Muscle of arm (tissue), 12 donors: ENCODE data around the gene CDK15. TPM values are rescaled to one million over a fixed set of nuclear protein-coding genes. Genes with fewer than 3 reads are reported as not detected.

Experiments
- DNase-seq: peaks from one replicate; pipeline ENCODE4 v3.0.0-alpha.2; 2013
- polyA plus RNA-seq, 12 donors: library from polyadenylated mRNA; unstranded; fragments of 120-200 nt; gene quantifications; one replicate each; pipeline ENCODE4 v1.2.1, GENCODE V29; 2013; ENCODE audit not compliant: insufficient read length in 12 of 12

Gene CDK15
- polyA plus RNA-seq, 12 donors, result 0.71 to 2.1 (median 1.5) TPM; not detected in 2

DNA sequence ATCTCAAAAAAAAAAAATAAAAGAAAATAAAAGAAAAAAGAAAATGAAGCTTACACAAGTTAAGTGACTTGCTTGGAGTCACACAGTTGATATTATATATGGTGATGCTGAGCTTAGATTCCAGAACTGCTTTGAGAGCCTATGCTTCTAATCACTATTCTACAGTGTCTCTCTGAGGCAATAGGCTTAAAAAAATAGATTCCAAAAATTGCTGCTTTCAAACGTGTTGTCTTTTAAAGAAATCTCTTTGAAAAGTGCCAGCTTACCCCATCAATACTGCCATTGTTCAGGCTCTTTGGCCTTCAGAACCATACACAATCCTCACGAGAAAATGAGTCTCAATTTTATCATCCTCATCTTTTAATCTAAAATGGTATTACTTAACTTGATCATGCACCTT lies 102.6 kb downstream of the CDK15 start:
- no peak for DNase-seq

- no peak for DNase-seq
Measured at GRCh38 chr2:201909348-201909747, 103.0 kb downstream of the CDK15 start.

DNA sequence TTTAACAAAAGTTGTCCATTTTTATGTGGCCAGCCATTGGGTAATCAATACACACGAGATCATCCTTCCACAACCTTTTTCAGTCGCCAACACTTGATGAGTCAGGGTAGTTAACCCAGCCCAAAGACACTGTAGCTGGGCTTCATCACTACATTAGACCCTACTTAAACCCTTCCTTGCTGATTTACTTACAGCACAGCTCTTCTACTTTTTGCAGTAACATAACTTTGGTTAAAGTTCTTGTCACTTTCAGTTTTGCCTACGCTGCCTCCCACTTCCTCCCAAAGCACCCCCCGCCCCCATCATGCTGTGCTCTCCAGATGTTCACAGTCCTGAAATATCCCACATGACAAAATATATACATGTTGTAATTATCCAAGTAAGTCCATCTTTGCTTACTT lies 103.6 kb downstream of the CDK15 start:
- DNase-seq, result peak; percentile 35

- no peak for DNase-seq
Measured at GRCh38 chr2:201911372-201911771, 105.0 kb downstream of the CDK15 start.

DNA sequence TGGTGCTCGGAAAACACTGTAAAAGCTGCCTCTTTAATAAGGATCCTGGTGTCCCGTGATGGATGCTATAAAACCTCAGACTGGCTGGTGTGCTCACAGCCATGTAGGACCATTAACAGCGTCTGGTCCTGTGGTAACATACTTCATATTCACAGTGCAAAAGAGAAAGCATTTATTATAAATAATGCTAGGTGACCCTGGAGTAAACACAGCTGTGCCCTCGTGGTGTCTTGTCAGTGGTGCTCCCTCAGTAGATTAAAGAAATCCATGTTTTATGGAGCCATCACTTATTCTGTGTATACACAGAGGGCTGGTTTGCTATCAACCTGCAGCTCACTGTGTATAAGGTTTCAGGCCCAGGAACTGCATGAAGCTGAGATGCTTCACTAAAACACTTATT lies 106.9 kb downstream of the CDK15 start:
- DNase-seq, result no peak

GRCh38 chr2:201915446-201915845 lies 109.1 kb downstream of the CDK15 start:
- no peak for DNase-seq

DNA sequence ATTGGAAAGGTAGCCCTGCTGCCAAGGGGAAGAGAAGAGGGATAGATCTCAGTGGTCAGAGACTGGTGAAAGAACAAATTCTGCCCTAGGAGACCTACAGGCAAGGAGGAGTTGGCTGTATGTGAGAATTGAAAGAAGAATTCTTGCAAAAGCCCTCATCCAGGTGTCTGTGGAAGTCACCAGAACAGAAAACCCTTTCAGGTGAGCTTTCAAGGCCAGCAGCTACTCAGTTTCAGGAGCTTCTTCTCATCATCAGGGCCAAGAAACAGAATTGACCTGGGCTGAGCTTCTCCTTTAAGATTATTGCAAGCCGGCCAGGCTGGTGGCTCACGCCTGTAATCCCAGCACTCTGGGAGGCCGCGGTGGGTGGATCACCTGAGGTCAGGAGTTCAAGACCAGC lies 110.2 kb downstream of the CDK15 start:
- DNase-seq, result no peak

- DNase-seq, result peak; percentile 25
Measured at GRCh38 chr2:201918616-201919307, 112.4 kb downstream of the CDK15 start.

- no peak for DNase-seq
Measured at GRCh38 chr2:201919308-201919634, 112.9 kb downstream of the CDK15 start.

GRCh38 chr2:201923436-201924328 lies 117.3 kb downstream of the CDK15 start:
- no peak for DNase-seq

DNA sequence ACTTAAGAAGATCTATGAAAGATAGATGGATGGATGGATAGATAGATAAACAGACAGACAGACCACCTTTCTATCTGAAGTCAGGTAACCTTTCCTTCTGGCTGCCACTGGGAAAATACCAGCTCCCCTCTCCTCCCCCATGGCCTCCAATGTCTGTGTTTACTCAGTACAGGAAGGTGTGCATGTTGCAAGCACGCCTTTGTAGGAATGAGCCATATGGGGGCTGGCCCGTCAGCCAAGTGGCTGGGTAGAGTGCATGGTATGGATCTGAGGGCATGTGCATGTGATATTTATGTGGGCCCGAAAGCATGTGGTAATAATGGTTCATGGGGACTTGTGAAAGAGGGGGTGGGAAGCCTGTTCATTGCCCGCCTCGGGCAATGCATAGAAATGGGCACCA lies 118.1 kb downstream of the CDK15 start:
- DNase-seq, result no peak

GRCh38 chr2:201925056-201925455 lies 118.7 kb downstream of the CDK15 start:
- DNase-seq, result no peak

DNA sequence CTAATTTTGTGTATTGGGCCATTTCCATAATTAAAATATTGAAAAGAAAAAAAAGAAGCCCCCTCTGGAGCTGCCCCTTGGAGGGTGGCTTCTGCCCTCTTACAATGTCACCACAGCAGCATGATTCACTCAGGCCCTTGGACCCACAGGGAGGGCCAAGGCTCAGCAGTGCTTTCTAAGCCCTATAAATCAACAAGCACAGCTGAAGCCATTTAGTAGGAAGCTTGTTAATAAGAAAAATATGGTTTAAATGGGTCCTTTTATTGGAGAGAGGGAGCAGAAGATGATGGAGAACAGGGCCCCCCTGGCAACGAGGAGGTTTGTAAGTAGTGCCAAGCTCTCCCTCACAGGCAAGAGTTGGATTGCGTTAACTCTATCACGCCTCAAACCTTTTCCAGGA lies 119.7 kb downstream of the CDK15 start:
- no peak for DNase-seq

- DNase-seq, result no peak
Measured at GRCh38 chr2:201928363-201928762, 122.0 kb downstream of the CDK15 start.

- no peak for DNase-seq
Measured at GRCh38 chr2:201929281-201930026, 123.1 kb downstream of the CDK15 start.

- DNase-seq, result no peak
Measured at GRCh38 chr2:201930043-201930442, 123.7 kb downstream of the CDK15 start.

DNA sequence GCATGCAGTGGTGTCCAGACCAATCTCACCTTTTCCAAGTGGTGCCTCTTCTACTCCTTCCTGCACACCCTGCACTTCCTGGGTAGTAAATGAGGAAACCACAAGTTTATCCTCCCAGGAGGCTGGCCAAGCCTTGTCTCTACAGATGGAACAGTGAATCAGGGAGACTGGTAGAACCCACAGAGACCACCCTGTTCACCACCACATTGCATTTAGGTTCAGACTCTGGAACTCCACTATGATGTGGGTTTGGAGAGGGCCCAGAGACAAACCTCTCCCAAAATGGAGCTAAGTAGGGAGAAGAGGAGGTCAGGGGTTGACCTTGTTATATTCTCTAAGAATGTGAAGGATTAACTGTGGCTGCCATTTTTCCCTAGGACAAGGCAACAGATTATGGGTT lies 124.5 kb downstream of the CDK15 start:
- DNase-seq, result no peak

GRCh38 chr2:201931475-201931874 lies 125.1 kb downstream of the CDK15 start:
- DNase-seq, result no peak

DNA sequence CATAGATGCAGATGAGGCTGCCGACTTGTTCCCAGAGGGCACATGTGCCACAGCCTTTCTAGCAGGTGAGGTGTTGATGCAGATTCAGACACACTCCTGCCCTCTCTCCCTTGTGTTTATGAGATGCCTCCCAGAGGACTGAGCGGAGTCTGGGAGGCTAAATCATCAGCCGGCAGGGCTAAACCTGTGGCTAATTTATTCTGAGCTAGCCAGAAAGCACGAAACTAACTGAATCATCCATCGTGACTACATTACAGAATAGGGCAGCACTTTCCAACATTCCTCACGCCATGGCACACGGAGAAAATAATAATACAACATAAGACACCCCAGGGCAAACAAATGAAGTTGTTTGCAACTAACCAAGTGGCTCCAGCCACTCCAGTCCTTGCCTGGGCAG lies 125.6 kb downstream of the CDK15 start:
- no peak for DNase-seq

DNA sequence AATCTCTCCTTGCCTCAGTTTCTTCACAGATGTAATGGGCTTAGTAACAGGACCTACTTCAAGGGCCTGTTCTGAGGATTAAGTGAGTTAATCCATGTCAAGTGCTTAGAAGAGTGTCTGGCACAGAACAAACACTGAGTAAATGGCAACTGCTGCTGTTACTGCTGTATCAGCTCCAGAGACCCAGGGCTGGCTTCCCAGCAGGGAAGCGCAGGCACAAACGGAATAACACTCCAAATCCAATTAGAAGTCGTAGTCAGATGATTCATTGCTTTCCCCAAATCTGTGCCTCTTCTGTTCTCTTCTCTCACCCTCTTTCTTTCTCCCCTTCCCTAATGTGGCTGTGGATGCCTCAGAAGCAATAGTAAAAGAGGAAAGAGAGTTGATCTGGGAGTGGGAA lies 126.2 kb downstream of the CDK15 start:
- DNase-seq, result no peak

DNA sequence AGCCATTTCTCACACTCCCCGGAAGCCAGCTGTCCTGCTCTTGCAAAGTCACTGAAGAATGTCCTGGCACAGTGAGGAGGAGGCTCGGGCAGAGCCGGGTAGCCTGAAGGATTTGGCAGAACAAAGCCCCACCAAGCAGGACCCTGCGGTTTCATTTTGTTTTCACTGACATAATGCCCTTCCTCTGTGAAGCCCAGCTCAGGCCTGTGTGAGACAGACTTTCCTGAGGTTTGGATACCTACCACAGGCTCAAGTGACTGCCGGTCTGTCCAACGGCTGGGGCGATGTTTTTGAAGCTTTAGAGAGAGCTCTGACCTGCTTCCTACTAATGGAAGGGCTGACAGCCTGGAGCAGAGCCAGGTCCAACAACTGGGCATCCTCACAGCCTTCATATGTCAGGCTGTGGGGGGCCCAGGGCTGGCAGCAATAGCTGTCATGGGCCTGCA lies 127.5 kb downstream of the CDK15 start:
- peak; percentile 31 for DNase-seq

GRCh38 chr2:201936817-201937216 lies 130.5 kb downstream of the CDK15 start:
- DNase-seq, result no peak

DNA sequence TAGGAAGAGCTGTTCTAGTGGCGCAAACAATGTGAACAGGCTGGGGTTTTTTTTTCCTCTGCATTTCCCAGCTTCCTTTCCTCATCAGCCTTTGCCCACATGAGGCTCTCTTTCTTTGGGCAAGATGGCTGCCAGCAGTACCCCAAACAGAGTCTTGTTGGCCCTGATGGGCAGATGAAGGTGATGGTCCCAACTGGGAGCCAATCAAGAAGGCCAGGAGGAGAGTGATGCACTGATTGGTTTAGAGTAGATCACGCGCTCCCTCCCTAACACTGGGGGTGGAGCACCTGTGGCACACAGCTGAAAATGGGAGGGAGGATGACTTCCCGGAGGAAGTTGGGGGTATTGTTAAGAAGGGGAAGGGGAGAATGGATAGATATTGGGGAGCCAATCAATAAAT lies 131.0 kb downstream of the CDK15 start:
- no peak for DNase-seq
